Stimulated activated CD8-positive, alpha-beta memory T cell treated with anti-CD3 and anti-CD28 coated beads, Interleukin-7, amount 100 ng/mL, for 48 hours (primary cell): Measurements from ENCODE around the gene GNAI2.
A peak's percentile ranks its signal among the peaks of the same experiment; 100 is the strongest.
"Not testable (repeated sequence)": the region's sequence is repeated elsewhere in the genome, so short reads cannot be mapped to it uniquely, and the experiment has no call there.

Source experiments
- DNase-seq, 2 donors: peaks; one replicate each; pipeline ENCODE4 v3.0.0-alpha.2; 2020; ENCODE audit warnings: low read depth in 1 of 2; ENCODE audit errors: extremely low read depth in 1 of 2

The GNAI2 gene

DNA sequence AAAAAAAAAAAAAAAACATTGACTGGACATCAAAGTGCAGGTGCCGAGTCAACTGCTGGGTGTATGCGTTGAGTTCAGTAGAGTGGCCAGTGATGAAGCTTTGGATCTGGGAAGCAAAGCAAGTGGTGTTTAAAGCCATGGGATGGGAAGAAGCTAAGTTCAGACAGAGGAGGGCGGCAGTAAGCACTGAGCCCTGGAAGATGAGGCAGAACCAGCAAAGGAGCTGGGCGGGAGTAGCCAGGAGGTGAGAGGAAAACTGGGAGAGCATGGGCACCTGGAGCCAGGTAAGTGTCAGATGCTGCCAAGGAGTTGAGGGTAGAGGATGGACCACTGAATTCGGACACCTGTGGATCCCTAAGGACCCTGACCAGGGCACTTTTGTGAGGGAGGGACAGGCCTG is 11.4 kb upstream of the GNAI2 start:
- DNase-seq = no peak

DNA sequence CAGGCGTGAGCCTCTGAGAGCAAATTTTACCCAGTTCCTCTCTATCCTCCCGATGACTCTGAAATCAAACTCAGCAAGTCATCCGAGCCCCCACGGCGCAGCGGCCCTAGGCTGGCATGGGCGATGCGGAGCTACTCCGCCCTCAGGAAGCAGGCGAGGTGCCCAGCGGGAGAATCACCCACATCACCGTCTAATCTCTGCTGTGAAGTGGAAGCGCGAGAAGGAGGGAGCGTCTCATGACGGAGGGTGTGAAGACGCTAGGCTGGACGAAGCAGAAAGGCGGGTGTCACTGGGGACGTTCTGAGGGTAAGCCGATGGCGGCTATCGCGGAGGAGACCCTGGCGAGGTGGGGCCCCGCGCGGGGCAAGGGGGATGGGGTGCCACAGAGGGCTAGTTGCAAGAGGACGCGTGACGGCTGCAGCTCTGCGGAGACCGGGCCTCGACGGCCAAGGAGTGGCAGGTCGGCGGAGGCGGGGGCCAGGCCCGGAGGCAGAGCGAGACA is 9.1 kb upstream of the GNAI2 start:
- DNase-seq = no peak

DNA sequence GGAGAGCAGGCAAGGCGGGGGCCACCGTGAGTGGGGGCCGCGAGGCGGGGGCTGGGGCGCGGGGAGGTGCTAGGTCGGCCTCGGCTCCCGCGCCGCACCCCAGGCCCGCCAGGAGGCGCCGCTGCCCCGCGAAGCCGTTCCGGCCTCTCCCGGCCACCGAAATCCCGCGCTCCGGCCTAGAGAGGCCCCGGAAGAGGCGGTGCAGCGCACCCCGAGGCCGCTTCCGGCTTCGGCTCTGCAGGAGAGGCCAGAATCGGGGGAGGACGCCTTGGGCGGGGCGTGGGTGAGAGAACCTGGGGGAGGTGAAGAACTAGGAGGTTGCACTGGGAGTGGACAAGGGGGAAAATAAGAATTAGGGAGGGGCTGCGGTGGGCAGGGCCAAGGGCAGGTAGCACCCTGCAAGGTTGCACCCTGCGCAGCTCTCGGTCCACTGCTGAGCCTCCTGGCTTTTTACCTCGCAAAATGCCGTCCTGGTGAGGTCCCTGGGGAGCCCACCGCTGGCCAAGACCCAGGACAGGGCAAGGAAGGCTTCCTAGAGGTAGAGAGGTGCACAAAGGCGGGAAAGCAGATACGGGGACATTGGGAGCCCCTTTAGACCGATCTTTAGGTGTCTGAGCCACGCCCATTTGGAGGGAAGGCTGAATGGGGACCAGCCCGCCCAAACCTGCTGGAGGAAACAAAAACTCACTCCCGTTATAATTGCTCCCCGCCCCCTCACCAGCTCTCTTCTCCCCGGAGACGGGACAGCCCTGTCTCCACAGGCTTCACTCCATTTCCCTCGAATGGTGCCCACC is 8.4 kb upstream of the GNAI2 start:
- peak; percentile 81 to 84 for DNase-seq

DNA sequence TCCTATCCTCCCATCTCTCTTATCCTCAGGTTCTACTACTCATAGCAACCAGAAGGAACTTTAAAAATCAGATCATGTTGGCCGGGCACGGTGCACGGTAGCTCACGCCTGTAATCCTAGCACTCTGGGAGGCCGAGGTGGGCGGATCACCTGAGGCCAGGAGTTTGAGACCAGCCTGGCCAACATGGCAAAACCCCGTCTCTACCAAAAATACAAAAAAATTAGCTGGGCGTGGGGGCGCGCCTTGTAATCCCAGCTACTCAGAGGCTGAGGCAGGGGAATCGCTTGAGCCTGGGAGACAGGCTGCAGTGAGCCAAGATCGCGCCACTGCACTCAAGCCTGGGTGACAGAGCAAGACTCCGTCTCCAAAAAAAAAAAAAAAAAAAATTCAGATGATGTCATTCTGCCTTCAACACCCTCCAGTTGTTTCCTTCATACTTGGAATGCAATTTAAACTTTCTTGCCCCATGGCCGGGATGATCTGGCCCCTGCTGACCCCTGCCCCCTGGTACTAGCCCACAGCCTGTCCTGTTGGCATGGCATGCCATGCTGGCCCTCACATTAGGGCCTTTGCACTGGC is 7.7 kb upstream of the GNAI2 start:
- not testable (repeated sequence) for DNase-seq

GRCh38 chr3:50229490-50229889 is 6.5 kb upstream of the GNAI2 start:
- DNase-seq = no peak

DNA sequence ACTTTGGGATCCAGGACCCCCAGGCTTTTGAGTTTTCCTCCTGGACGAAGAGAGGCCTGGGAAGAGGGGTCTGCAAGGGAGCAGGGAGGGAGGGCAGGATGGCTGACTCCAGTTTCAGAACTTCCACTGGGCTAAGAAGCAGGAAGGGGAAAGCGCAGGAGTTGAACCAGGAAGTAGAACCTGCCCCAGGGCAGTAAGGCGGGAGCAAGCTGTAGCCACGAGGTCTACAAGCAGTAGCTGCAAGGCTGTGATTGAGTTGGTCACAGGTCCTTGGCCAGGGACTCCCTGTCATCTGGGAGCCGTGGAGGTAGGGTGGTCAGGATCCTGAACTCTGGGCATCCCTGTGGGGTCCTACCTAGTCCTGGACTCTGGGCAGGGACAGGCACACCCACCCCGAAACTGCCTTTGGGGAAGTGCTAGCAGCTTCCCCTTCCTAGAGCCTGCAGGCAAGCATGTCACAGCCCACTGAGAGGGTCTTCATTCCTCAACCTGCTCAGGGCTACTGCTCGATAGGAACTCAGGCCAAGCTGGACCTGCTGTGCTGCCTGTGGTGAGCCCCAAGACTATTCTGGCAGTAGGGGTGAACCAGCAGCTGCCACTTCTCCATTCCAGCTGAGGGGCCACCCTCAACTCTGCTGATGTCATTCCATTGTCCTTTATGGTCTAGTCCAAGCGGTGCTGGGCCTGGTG is 5.8 kb upstream of the GNAI2 start:
- DNase-seq = no peak

DNA sequence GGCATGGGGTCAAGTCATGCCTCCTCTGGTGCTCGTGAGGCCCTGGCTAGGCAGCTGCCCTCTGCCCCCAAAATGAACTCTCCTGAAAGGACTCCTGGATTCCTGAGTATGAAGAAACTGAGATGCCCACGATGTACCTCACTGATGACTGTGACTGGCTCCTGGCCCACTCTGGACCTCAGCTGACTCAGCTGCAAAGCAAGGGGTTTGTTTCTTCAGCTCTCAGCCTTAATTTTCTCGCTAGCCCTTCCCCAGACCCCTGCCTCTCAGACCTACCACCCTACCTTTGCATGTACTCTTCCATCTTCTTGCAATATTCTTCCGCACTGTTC is 5.2 kb upstream of the GNAI2 start:
- no peak for DNase-seq

DNA sequence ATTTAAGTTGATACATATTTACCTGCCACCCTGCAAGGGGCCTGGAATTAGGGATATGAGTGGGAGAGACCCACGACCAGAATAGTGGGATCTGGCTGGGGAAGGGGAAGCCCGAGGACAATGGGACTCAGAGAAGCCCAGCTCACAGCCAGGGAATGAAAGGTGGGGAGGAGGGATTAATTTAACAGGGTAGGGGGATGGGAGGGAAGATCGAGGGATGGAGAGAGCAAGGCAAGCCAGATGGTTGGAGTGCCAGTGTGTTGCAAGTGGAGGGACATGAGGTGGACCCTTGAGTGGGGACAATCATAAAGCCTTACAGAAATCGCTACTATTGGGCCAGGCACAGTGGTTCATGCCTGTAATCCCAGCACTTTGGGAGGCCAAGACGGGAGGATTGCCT is 4.4 kb upstream of the GNAI2 start:
- DNase-seq = no peak

DNA sequence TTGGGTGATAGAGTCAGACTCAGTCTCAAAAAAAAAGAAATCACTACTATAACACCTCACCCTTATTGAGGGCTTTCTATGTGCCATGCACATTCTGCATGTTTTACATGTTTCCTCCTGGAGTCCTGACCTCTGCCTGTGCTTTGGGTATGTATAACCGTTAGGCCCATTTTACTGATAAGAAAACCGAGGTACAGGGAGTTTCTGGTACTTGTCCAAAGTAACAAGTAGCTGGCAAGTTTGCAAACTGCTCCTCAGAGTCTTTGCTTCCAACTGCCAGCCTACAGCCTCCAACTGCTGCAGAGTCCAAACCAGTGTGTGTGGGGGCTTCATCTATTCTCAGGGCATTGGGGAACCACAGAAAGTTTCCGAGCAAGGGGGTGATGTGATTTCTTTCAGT is 3.7 kb upstream of the GNAI2 start:
- DNase-seq = no peak

DNA sequence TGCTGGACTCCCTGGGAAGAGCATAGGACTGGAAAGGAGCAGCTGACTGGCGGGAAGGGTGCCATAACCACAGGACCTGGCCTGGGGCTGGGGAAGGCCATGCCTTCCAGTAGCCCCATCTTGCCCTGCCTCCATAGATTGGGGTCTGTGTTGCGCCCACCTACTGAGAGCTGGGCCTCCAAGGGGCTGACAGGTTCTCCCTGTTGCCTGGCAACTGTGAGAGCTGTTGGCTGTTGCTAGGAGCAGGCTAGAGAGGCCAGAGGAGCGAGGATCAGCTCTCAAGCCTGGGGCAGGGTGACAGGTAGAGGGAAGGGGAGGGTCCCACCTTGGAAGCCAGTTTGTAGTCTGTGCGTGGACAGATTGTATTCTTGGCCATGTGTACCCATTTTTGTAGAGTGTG is 2.8 kb upstream of the GNAI2 start:
- no peak for DNase-seq

DNA sequence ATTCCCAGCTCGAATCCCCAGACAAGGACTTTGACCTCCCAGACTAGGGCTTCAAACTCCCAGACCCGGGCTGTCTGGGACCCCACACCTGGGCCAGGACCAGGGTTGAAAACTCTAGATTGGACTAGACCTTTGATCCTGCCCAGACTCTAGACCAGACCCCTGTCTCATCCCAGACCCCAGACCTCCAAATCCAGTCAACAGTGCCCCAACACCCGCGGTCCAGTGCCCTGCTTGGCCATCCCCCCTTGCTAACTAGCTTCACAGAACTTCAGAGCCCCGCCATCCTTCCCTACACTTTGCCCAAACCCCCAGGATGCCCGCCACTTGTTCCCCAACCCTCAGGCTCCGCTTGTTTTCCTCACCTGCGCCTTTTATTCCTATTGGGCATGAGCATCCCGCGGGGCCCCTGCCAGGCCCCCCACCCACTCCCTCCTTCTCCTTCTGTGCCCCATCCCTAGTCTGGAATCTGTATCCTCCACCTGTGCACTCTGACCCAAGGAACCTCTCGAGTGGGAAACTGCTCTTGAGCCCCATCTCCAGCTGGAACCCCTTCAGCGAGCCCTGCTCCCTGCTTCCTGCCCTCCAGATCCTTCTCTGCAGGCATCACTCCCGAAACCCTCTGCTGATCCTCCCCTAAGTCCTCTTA is 604 bp downstream of the GNAI2 start:
- no peak for DNase-seq

- no peak for DNase-seq
Measured at GRCh38 chr3:50237133-50237651, 1.2 kb downstream of the GNAI2 start.

- peak; percentile 73 to 87 for DNase-seq
Measured at GRCh38 chr3:50237754-50238548, 1.9 kb downstream of the GNAI2 start.

GRCh38 chr3:50238549-50239026 is 2.6 kb downstream of the GNAI2 start:
- no peak for DNase-seq

DNA sequence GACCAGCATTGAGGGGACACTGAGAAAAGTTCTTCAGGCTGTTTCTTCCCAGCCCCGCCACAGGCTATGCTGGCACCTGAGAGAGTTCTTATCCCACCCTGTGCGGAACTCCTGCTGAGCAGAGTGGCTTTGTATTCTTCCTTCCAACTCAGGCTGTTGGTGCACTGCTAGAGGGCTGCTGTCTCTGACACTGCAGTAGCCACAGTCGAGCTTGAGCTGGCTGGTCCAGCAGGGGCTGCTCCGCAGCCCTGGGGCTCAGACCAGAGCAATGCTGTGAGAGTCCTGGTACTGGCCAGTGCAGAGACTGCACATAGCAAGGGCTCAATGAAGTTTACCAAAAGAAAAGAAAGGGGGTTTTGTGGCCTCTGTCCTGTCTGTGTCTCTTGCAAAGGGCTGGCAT is 3.6 kb downstream of the GNAI2 start:
- no peak for DNase-seq

GRCh38 chr3:50241163-50241562 is 5.2 kb downstream of the GNAI2 start:
- no peak for DNase-seq

- DNase-seq = no peak
Measured at GRCh38 chr3:50241713-50242380, 5.8 kb downstream of the GNAI2 start.

- no peak for DNase-seq
Measured at GRCh38 chr3:50242381-50242770, 6.4 kb downstream of the GNAI2 start.

DNA sequence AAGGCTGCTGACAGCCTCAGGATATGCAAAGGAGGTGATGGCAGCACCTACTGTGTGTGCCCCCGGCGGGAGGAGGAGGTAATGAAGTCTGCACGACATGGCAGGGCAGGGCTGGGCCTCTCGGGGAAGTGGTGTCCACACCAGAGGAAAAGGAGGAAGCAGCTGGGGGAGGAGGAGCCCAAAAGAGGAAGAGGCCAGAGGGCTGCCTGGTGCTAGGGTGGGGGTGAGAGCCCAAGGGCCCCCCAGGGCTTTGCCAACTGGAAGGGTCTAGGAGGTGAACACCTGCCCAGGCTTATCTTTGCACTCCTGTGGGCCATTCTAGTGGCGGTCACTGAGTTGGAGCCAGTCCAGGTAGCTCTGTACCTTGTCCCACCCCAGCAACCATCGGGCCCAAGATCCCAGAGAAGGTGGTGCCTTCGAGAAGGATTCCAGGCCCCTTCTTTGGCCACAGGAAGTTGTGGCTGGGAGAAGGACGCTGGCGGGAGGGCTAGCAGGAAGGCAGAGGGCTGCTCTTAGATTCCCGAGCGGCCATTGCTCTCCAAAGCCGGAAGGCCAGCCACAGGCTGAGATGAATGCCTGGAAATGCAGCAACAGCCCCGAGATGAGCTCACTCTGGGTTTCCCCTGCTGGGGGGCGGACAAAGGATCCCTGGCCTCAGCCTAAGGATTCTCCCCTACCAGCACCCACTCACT is 7.0 kb downstream of the GNAI2 start:
- DNase-seq = no peak
